Dermis lymphatic vessel endothelial cell (primary cell): Measurements from ENCODE around the gene EDARADD. TPM values are rescaled to one million over a fixed set of nuclear protein-coding genes. Genes with fewer than 3 reads are reported as not detected.

ENCODE experiments used
- total RNA-seq: library from RNA; depleted of rRNA; stranded (reverse); fragments of >200 nt; gene quantifications from 2 replicates; pipeline ENCODE4 v1.2.1, GENCODE V29; 2014

The EDARADD gene
- total RNA-seq: under 0.01 TPM in 1 of 2 replicates, not detected in the other

DNA sequence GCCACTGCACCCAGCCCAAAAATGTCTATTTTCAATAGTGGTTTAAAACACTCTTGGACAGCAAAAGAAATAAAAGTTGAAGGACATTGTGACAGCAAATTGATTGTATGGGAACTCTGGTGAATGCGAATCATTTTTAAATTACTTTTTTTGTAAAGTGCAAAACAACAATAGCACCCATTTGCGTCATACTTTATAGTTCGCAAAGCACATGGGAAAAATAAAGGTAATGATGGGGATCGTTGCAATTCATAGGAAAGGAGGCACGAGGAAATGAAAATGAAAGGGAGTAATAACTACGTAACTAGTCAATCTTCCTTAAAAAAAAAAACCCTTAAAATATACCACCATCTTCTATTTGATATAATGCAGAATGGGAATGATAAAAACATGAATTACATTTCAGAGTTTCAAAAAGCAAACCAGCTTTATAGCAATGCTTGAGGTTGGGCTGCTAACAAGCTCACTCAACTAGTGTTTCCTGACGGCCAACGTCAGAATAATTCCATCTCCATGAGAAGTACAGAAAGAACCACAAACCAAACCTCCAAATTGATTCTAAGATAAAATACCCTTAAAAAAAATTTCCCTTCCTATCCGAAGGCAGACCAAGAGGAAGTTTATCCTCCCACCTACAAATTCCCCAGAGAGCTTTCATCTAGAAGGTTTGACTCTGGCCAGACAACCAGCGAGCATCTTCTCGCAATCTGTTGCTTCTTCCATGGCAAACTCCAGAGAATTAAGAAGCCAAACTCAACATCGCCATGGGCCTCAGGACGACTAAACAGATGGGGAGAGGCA lies at the start of gene EDARADD:
Gene EDARADD, plus strand, starts transcription at position 606 of the 801 bp plus-strand sequence. Its CDS starts 159 bp downstream, at position 765.

DNA sequence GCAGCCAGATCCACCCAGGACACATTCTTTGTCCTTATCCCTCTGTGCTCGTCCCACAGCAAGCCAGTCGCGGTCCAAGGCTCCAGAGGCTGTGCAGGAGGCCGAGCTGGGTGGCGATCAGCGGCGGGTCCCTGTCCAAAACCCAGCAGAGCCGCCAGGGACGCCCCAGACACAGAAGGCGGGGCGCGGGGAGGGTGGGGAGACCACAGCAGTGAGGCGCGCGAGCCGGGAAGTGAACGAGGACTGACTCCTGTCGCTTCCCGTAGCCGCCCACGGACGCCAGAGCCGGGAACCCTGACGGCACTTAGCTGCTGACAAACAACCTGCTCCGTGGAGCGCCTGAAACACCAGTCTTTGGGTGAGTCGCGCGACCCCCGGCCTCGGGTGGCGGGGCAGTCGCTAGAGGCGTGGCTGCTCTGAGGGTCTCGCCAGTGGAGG lies 129.6 kb downstream of the EDARADD start, which contains the start of gene LGALS8:
Gene LGALS8, plus strand, starts transcription at position 279 of the 438 bp plus-strand sequence. CDS start 2,089 bp downstream, outside the sequence.

Other genes with a start within 250 kb of the EDARADD start
- 8.4 and 8.5 TPM in 2 replicates for gene ERO1B, start 112.3 kb upstream of the EDARADD start, total RNA-seq
- gene LGALS8, start 129.7 kb downstream of the EDARADD start, total RNA-seq: 154 and 198 TPM in 2 replicates
- 16.7 and 30.8 TPM in 2 replicates for gene HEATR1, start 210.2 kb downstream of the EDARADD start, total RNA-seq